Astrocyte of the hippocampus (primary cell): ENCODE results near the gene CHTF18.
"Not testable (repeated sequence)": the region's sequence is repeated elsewhere in the genome, so short reads cannot be mapped to it uniquely, and the experiment has no call there.

Source experiments
- DNase-seq: peaks from one replicate; pipeline ENCODE4 v3.0.0; 2011; ENCODE audit warnings: low read depth, low spot score

Gene CHTF18

GRCh38 chr16:788399-789126, at the start of gene CHTF18:
CHTF18 (plus strand) TSS chr16:788620; CDS start chr16:788685, 65 bp downstream.
- DNase-seq = peak; percentile 98

- no peak for DNase-seq
Observed at GRCh38 chr16:739560-740458, 48.6 kb upstream of the CHTF18 start.

- DNase-seq = no peak
Observed at GRCh38 chr16:740459-740763, 48.0 kb upstream of the CHTF18 start.

GRCh38 chr16:740764-741505, 47.5 kb upstream of the CHTF18 start, which contains the start of gene CIAO3:
CIAO3 (minus strand) TSS chr16:740997; CDS start chr16:740985, 12 bp downstream.
- DNase-seq = peak; percentile 97

- no peak for DNase-seq
Observed at GRCh38 chr16:741986-742629, 46.3 kb upstream of the CHTF18 start.

GRCh38 chr16:742894-743293, 45.5 kb upstream of the CHTF18 start:
- not testable (repeated sequence) for DNase-seq

GRCh38 chr16:743794-744500, 44.5 kb upstream of the CHTF18 start:
- no peak for DNase-seq

GRCh38 chr16:745739-746138, 42.7 kb upstream of the CHTF18 start:
- peak; percentile 56 for DNase-seq

GRCh38 chr16:746637-747036, 41.8 kb upstream of the CHTF18 start:
- DNase-seq = no peak

GRCh38 chr16:747978-748746, 40.3 kb upstream of the CHTF18 start:
- DNase-seq = no peak

GRCh38 chr16:749010-749409, 39.4 kb upstream of the CHTF18 start:
- peak; percentile 73 for DNase-seq

- no peak for DNase-seq
Observed at GRCh38 chr16:750485-750884, 37.9 kb upstream of the CHTF18 start.

GRCh38 chr16:751152-752006, 37.0 kb upstream of the CHTF18 start:
- DNase-seq = no peak

- DNase-seq = peak; percentile 47
Observed at GRCh38 chr16:752007-752312, 36.5 kb upstream of the CHTF18 start.

- not testable (repeated sequence) for DNase-seq
Observed at GRCh38 chr16:754121-754607, 34.3 kb upstream of the CHTF18 start.

GRCh38 chr16:754656-755055, 33.8 kb upstream of the CHTF18 start:
- no peak for DNase-seq

GRCh38 chr16:756428-756827, 32.0 kb upstream of the CHTF18 start:
- DNase-seq = no peak

GRCh38 chr16:759110-759910, 29.1 kb upstream of the CHTF18 start:
- DNase-seq = no peak
